GM10266 (cell line): ENCODE measurements around the gene MAML3.

Experiments
- DNase-seq: peaks from one replicate; pipeline ENCODE4 v3.0.0; 2012; ENCODE audit errors: extremely low spot score
- TF ChIP-seq, protein P1 (sequence below): IDR thresholded peaks from 2 replicates; pipeline ENCODE4 v1.5.1; 2012; ENCODE audit warnings: mild to moderate bottlenecking, low read depth; ENCODE audit not compliant: control insufficient read depth, insufficient read depth; ENCODE audit errors: missing control alignments

MAML3 gene

DNA sequence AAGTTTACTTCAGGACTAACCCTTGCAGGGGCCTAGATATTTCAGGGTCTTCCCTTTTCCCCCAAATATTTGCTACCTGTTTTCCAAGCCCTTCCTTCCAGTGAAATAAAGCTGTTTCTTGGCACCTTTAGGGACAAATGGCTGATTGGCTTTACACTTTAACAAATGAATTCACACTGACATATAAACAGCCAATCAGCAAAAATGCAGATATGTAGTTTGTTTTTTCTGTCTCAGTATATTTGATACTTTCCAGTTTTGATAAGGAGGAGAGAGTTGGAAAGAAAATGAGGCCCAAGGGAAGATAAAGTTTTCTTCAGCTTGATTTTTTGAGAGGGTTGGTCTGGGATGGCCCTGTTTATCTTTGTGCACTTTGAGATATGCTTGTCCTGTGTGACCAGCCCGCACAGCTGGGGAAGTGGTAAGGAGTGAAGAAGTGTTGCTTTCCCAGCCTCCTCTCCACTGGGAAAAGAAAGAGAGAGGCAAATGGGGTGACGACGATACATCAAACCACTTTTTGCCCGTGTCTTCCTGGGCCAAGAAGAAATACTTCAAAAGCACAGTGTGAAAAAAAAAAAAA lies 420.9 kb downstream of the MAML3 start:
- TF ChIP-seq, protein P1, sequence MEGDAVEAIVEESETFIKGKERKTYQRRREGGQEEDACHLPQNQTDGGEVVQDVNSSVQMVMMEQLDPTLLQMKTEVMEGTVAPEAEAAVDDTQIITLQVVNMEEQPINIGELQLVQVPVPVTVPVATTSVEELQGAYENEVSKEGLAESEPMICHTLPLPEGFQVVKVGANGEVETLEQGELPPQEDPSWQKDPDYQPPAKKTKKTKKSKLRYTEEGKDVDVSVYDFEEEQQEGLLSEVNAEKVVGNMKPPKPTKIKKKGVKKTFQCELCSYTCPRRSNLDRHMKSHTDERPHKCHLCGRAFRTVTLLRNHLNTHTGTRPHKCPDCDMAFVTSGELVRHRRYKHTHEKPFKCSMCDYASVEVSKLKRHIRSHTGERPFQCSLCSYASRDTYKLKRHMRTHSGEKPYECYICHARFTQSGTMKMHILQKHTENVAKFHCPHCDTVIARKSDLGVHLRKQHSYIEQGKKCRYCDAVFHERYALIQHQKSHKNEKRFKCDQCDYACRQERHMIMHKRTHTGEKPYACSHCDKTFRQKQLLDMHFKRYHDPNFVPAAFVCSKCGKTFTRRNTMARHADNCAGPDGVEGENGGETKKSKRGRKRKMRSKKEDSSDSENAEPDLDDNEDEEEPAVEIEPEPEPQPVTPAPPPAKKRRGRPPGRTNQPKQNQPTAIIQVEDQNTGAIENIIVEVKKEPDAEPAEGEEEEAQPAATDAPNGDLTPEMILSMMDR = no peak
- no peak for DNase-seq

DNA sequence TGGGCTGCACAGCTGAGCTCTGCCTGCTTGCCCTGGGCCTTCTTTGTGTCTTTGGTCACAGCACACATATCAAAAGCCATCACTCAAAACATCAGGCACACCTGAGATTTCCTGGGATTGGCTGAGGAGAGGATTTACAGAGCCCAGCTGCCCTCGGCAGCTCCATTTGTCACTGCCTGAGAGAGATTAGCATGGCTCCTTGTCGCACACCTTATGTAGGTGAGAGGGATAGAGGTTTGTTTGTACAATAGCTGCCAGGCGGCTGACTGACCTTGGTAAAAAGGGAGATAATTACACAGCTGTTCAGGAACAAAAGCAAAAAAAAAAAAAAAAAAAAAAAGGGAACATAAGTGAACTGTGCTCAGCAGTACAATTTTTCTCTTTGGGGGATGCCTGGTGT lies 425.1 kb downstream of the MAML3 start:
- DNase-seq = no peak
- TF ChIP-seq, protein P1 = no peak

DNA sequence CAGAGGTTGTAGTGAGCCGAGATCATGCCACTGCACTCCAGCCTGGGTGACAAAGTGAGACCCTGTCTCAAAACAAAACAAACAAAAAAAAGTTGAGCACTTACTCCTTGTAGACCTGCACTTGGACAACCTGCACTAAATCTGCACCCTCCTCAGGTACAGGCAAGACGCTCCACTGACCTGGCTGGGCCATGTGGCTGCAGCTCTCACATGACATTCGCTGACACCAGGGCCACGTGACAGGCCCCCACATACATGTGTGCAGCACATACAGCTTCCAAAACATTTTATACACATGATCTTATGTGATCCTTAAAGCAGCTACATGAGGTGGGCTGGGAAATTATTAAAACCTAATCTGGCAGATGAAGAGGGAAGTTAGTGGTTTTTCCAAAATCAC lies 425.8 kb downstream of the MAML3 start:
- DNase-seq = no peak
- TF ChIP-seq, protein P1 = no peak

DNA sequence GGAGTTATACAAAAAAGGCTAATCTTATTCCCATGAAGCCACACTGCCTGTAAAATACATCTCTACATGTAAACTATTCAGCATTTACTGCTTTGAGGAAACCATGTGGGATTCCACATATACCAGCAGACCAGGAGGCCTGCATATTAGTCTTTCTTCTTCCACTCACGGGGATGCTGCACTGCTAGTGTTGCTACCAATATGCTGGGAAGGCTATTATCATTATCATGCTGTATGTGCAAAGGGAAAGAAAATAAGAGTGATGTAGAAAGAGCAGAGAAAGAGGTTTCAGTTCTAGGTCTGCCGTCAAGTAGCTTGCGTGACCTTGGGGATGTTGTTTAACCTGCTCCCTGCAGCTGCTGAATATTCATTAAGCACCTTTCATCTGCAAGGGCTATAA lies 427.4 kb downstream of the MAML3 start:
- DNase-seq = no peak
- TF ChIP-seq, protein P1 = no peak

DNA sequence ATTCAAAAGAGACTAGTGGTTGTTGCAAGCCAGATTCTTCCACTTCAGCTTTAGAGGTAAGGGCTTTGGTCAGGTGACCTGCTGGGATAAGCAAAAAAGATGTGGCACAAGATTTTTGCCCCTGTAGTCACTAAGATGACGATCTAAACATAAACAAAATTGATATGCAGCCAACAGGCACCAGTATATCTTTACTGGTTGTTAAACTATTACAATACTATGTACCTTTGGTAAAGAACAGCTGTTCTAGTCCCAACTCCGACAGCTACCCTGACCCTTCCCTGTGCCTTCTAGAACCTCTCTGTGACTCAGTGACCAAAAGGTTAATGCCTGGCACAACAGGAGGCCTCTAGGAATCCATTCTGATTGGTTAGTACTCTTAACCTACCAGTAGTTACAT lies 428.7 kb downstream of the MAML3 start:
- no peak for DNase-seq
- TF ChIP-seq, protein P1 = no peak

DNA sequence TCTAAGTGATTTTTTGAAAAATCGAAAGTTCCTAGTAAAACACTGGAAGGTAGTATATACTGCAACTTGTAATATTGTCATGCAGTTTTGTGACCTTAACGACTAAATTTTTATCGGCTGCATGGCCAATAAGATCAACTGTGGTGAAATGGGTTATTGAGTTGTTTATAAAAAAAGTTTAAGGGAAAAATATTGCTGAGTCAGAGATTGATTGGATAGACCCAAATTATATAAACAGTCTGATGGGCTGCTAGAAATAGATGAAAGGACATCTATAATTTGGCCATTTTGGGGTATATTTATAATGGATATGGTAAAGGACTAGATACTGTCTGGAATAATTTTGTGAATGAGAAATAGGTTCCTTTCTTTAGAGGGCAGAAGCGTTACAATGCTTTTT lies 432.2 kb downstream of the MAML3 start:
- TF ChIP-seq, protein P1 = no peak
- DNase-seq = no peak

DNA sequence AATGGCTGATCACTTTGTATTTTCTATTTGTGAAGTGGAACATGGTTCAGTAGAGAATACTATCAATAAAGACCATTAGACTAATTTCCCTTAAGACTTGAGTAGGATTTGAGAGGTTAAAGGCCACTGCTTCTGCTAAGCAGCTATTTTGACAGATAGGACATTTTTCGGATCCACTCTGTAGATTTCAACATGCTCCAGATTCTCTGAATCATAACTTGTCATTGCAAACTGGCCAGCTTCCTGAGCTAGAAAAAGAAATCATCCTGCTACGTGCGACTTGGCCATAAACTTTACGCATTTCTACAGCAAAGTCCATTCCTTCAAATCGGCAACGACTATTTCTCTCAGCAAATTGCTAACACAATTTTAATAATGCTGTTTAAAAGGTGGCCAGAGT lies 433.2 kb downstream of the MAML3 start:
- TF ChIP-seq, protein P1 = no peak

More for the DNA sequence above, 433.2 kb downstream of the MAML3 start:
- DNase-seq = no peak
